GM18502 (cell line): Measurements from ENCODE around the gene STK16.
"Not testable (repeated sequence)": the region's sequence is repeated elsewhere in the genome, so short reads cannot be mapped to it uniquely, and the experiment has no call there.

ENCODE experiments used
- ATAC-seq: cut with Tn5 transposase; IDR thresholded peaks from one replicate; pipeline ENCODE4 v1.9.1; 2021; ENCODE audit warnings: mild to moderate bottlenecking; ENCODE audit not compliant: unreplicated experiment, poor library complexity

STK16 gene

DNA sequence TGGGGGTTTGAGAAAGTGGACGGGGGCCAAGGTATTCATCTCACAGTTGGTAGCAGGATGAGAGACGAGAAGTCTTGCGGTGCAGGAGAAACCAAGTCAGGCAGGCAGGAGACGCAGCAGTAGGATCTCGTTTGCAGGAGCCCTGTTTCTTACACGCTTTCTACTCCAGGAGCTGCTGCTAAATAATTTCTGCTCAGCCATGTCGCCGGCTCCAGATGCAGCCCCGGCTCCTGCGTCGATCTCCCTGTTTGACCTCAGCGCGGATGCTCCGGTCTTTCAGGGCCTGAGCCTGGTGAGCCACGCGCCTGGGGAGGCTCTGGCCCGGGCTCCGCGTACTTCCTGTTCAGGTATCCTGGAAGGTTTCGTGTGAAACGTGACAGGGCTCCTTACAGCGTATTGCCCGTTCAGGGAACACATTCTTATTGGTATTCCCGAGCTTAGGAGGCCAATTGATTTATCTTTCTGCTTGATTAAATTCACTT lies 15.2 kb upstream of the STK16 start:
- ATAC-seq, result peak; percentile 24

GRCh38 chr2:219234331-219234730 lies 10.9 kb upstream of the STK16 start:
- ATAC-seq, result no peak

DNA sequence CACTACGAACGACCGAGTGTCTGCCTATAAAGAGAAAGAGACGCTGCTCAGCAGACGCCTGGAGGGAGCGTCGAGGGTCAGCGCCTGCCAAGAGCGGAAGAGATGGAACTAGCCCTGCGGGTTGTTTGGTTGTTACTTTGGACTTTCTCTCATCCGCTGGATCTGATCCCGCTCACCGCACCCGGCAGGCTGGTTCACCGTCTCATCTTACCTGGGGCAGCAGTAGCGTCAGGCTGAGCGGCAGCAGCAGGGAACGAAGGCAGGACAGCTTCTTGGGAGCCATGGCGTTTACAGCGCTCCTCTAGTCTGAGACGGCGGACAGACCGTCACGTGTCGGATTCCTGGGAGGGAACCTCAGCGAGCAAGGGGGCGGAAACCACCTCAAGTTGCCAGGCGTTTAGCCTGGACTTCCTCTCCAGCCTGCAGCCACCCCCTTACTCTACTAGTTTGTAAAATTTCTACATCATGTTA lies 2.0 kb upstream of the STK16 start:
- ATAC-seq, result no peak

GRCh38 chr2:219244789-219245147 lies 511 bp upstream of the STK16 start:
- no peak for ATAC-seq

GRCh38 chr2:219245899-219246230 lies 586 bp downstream of the STK16 start:
- ATAC-seq, result no peak

DNA sequence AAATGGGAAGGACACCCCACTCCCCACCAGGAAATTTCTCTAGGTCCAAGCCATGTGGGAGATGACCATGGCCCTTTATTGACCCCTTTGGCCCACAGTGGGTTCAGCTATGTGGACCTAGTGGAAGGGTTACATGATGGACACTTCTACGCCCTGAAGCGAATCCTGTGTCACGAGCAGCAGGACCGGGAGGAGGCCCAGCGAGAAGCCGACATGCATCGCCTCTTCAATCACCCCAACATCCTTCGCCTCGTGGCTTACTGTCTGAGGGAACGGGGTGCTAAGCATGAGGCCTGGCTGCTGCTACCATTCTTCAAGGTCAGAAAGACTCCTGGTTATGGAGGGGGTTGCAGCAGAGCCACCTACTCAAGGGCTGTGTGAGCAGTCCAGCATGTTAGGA lies 1.3 kb downstream of the STK16 start:
- no peak for ATAC-seq

DNA sequence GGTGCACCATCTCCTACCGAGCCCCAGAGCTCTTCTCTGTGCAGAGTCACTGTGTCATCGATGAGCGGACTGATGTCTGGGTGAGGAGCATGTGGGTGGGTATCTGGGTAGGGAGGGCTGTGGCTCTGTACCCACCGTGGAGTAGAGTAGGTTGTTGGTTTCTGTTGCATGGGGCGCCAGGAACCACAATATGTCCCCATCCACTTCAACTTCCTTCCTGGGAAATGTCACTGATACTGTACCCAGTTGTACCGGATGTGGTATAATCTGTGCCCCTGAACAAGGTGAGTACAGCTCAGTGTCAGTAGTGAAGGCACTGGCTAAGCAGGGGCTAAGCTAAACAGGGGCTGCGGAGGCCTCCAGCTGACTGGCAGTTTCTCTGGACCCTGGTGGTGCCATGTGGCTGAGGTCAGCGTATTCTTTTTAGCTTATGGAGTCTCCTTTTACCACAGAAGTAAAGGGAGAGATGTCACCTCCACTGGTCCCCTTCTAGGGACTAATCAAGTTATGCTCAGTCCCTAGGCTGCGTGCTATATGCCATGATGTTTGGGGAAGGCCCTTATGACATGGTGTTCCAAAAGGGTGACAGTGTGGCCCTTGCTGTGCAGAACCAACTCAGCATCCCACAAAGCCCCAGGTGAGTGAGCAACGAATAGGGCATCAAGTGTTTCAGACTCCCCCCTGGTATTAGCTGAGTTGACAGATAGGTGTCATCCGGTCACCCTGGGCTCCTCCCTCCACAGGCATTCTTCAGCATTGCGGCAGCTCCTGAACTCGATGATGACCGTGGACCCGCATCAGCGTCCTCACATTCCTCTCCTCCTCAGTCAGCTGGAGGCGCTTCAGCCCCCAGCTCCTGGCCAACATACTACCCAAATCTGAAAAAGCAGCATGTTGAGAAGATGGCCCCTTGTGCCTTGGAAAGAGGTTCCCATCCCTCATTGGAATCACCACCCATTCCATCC lies 2.7 kb downstream of the STK16 start:
- no peak for ATAC-seq

DNA sequence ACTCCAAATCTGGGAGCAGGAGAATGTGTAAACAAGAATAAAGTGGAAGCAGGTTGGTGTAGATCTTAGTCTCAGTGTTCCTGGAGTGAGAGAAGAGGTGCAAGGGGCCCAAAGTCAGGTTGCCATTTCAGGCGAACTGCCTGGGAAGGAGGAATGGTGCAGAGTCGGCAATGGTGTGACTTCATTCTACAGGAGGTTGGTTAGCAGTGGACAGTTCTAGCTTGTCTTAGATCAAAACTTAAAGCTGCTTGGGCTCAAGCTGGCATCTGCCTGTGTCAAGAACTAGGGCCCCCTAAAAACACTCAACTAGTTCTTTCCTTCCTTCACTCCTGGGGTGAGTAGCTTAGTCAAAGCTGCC lies 3.5 kb downstream of the STK16 start:
- ATAC-seq, result no peak

DNA sequence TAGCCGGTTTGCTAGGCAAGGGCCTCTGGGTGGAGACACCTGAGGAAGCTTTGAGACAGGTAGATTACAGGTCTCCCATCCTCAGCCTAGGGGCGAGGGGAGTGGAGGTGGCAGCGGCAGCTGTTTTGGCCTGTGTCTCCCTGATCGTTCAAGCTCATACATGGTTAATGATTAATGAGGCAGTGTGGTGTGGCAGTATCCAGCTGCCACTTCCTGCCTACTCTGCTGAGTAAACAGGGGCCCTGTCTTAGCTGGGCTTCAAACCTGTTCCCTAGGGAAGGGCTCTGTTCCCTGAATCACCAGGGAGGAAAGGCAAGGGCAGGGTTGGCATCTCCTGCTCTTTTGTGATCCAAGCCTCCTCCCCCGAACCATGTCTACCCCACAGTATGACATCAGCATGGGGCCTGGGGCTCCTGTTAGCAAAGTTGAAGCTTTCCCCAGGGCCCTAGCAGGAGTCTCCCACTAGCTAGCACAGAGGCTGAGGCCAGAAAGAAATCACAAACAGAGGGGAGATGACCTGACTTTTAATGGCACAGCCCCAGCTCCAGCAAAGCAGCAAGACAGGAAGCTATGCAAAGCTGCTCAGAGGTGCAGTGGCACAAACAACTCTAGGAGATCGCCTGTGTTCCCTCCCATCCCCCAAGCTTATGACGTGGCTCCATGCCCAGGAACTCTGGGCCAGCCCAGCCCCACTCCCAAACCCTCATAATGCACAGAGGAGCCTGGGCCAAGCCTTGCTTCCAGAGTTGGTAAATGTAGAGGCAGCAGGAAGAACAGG lies 4.1 kb downstream of the STK16 start:
- ATAC-seq, result peak; percentile 27

DNA sequence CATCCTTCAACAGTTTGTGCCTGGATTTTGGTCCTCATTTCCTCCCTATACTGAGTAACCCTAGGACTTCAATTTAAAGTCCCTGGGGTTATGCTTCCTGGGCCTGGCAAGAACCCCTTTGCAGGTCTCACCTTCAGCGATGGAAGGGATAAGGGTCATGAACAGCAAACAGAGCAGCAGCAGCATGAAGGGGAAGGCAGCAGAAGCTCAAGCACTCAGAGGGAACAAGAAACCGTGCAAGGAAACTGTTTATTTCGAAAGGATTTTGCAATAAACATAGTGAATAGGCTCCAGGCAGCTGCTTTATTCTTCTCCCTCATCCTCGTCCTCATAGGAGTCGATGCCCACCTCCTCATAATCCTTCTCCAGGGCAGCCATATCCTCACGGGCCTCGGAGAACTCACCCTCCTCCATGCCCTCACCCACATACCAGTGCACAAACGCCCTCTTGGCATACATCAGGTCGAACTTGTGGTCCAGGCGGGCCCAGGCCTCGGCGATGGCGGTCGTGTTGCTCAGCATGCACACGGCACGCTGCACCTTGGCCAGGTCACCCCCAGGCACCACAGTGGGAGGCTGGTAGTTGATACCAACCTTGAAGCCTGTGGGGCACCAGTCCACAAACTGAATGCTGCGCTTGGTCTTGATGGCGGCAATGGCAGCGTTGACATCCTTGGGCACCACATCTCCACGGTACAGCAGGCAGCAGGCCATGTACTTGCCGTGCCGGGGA lies 4.9 kb downstream of the STK16 start:
- ATAC-seq, result no peak

GRCh38 chr2:219251656-219252055 lies 6.4 kb downstream of the STK16 start:
- ATAC-seq, result no peak

GRCh38 chr2:219252084-219252483 lies 6.8 kb downstream of the STK16 start:
- ATAC-seq, result no peak

- no peak for ATAC-seq
Measured at GRCh38 chr2:219252570-219252899, 7.3 kb downstream of the STK16 start.

DNA sequence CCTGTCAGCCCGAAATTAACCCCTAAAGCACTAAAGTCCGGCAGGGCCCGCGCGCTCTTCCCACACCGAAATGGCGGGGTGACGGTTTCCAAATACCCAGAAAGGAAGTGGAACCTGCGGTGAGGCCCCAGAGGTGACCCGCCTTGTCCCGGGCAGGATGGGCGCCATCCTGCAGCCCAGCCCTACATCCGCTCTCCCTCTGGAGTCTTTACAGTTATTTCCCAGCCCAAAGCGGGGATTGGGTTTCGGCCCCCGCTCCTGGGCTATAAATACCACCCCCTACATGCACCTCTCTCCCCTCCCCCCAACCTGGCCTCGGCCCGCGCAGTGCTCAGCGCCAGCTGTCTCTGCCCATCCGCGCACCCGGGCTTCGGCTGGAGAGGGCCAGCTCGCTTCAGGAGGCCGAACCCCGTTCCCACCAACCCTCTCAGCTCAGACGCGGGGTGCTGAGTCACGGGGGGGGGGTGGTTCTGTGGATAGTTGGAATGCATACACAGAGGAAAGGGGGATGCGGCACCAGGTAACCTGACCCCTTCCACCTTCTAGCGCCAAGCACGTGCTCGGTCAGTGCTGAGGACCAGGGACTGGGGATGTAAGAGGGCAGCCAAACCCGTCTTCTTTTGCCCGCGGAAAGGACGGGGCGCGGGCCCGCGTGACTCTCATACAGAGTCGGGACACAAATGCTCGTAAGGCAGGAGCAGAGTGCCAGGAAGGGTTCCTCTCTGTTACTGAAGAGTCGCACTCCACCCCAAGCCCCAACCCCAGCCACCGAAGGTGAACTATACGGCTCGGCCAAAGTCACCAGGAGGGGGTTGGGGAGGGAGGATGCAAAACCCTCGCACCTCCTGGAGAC lies 7.8 kb downstream of the STK16 start, which contains the start of gene TUBA4B:
TUBA4B (plus strand) TSS at position 344 of the 853 bp plus-strand sequence; CDS start at position 509, 165 bp downstream.
- peak; percentile 25 for ATAC-seq

DNA sequence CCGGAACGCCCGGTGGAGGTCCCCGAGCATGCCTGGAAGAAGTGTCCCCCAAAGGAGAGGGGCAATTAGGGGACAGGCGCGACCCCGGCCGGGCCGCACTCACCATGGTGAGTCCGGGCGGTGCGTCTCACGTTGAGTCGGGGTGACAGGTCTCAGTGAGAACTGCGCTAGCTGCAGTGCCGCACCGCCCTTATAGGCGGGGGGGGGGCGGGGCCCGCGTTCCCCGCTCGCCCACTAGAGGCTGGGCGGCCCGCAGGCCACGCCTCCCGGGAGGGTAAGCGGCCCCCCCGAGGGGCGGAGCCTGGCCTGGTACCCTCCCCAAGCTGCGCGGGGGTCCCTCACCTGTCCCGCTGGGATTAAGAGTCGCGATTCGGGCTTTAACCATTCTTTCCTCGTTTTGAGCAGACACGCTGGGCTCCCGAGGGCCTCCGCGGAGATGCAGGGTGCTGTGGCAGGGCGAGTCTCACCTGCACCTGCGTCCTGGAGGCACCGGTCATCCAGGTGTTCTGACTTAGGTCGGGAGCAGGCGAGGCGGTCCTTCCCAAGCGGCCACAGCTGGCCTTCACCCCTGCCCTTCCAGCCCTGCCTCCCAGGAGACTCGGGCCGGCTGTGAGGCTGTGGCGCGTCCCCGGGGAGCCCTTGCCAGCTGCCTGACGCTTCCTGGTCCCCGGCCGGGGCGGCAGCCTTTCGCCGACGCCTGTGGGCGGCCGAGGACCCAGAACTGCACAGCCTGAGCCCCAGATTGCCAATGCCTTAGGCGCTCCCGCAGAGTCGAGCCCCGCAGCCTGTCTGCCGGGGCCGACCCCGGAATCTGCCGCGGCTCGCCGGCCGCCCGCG lies 8.7 kb downstream of the STK16 start, which contains the start of gene TUBA4A:
TUBA4A (minus strand) TSS at position 166 of the 837 bp plus-strand sequence; CDS start at position 106, 60 bp downstream.
- peak; percentile 65 for ATAC-seq

DNA sequence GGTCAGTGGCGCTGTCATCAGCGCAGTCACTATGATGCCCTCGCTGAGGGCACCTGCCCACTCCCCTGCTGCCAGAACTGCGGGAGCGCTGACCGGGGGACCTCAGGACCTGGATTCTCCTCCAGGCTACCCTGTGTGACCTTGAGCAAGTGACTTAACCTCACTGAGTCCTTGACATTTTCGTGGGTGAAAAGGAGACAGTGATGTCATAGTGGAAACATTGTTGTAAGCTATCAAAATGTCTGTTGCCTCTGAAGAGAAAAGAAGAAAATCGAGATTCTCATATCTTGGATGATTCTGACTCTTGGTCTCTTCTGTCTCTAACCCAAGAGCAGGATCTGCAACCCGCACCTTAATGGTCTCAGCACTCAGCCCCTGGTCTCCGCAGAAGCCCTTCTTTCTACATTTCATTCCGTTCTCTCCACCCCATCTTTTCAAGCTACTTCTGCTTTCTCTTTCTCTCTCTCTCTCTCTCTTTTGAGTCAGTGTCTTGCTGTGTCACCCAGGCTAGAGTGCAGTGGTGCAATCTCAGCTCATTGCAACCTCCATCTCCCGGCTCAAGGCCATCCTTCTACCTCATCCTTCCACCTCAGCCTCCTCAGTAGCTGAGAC lies 9.4 kb downstream of the STK16 start:
- peak; percentile 30 for ATAC-seq

GRCh38 chr2:219258942-219259341 lies 13.7 kb downstream of the STK16 start:
- ATAC-seq, result not testable (repeated sequence)
